Kidney epithelial cell (primary cell): ENCODE results near the gene LMBRD2. TPM values are rescaled to one million over a fixed set of nuclear protein-coding genes. Genes with fewer than 3 reads are reported as not detected.

Source experiments
- DNase-seq: peaks from one replicate; pipeline ENCODE4 v3.0.0-alpha.2; 2010; ENCODE audit warnings: low read depth
- H3K27me3 ChIP-seq: 2 replicates; pipeline ENCODE4 v1.6.0; 2011; ENCODE audit warnings: low read length; ENCODE audit not compliant: control insufficient read depth, insufficient read depth
- H3K36me3 ChIP-seq: 2 replicates; pipeline ENCODE4 v1.5.1; 2011; ENCODE audit warnings: low read length; ENCODE audit not compliant: control insufficient read depth, insufficient read depth
- H3K4me3 ChIP-seq: 2 replicates; pipeline ENCODE4 v1.5.1; 2011; ENCODE audit warnings: low read depth, mild to moderate bottlenecking, control low read depth, low read length
- CTCF ChIP-seq: IDR thresholded peaks from 2 replicates; pipeline ENCODE4 v1.5.1; 2011; ENCODE audit warnings: mild to moderate bottlenecking, moderate library complexity, low read length, control low read depth, inconsistent platforms; ENCODE audit not compliant: insufficient read depth, poor library complexity, severe bottlenecking
- total RNA-seq: library from RNA; depleted of rRNA; stranded (reverse); fragments of >200 nt; gene quantifications from 2 replicates; pipeline ENCODE4 v1.2.3, GENCODE V29; 2015

The LMBRD2 gene
- total RNA-seq, 1 donor from 2014 or later = 6.7 TPM

- Histone ChIP-seq H3K27me3 (no peaks in the 10 kb centered on the region), H3K36me3 (peaks cover 3% of the 10 kb centered on the region), H3K4me3 (no peak overlapping the region)
- no peak for TF ChIP-seq CTCF
- DNase-seq = no peak
These were observed 17.1 kb upstream of the LMBRD2 start for GRCh38 chr5:36168737-36169136.

GRCh38 chr5:36164461-36164860, 12.8 kb upstream of the LMBRD2 start:
- Histone ChIP-seq H3K27me3 (no peaks in the 10 kb centered on the region), H3K4me3 (no peak overlapping the region), H3K36me3 (peaks cover 3% of the 10 kb centered on the region)
- TF ChIP-seq CTCF = no peak
- DNase-seq = no peak

GRCh38 chr5:36162810-36163486, 11.3 kb upstream of the LMBRD2 start:
- peaks cover 3% of the 10 kb centered on the region for H3K36me3 ChIP-seq
- no peaks in the 10 kb centered on the region for H3K27me3 ChIP-seq
- DNase-seq = no peak
- H3K4me3 ChIP-seq = no peak overlapping the region
- TF ChIP-seq CTCF = no peak

GRCh38 chr5:36161361-36161760, 9.7 kb upstream of the LMBRD2 start:
- Histone ChIP-seq H3K36me3 (peaks cover 1% of the 10 kb centered on the region), H3K27me3 (no peaks in the 10 kb centered on the region), H3K4me3 (no peak overlapping the region)
- no peak for DNase-seq
- no peak for TF ChIP-seq CTCF

- Histone ChIP-seq H3K36me3 (no peaks in the 10 kb centered on the region), H3K27me3 (no peaks in the 10 kb centered on the region), H3K4me3 (no peak overlapping the region)
- no peak for DNase-seq
- TF ChIP-seq CTCF = no peak
These were observed 8.9 kb upstream of the LMBRD2 start for GRCh38 chr5:36160617-36161016.

- H3K36me3 ChIP-seq = no peaks in the 10 kb centered on the region
- H3K4me3 ChIP-seq = no peak overlapping the region
- no peak for DNase-seq
- no peaks in the 10 kb centered on the region for H3K27me3 ChIP-seq
- TF ChIP-seq CTCF = no peak
These were observed 6.5 kb upstream of the LMBRD2 start for GRCh38 chr5:36158144-36158543.
